GM21447 (cell line): ENCODE results near the gene COG5.

Experiments
- ATAC-seq: cut with Tn5 transposase; IDR thresholded peaks from one replicate; pipeline ENCODE4 v1.9.1; 2021; ENCODE audit not compliant: unreplicated experiment

The COG5 gene

DNA sequence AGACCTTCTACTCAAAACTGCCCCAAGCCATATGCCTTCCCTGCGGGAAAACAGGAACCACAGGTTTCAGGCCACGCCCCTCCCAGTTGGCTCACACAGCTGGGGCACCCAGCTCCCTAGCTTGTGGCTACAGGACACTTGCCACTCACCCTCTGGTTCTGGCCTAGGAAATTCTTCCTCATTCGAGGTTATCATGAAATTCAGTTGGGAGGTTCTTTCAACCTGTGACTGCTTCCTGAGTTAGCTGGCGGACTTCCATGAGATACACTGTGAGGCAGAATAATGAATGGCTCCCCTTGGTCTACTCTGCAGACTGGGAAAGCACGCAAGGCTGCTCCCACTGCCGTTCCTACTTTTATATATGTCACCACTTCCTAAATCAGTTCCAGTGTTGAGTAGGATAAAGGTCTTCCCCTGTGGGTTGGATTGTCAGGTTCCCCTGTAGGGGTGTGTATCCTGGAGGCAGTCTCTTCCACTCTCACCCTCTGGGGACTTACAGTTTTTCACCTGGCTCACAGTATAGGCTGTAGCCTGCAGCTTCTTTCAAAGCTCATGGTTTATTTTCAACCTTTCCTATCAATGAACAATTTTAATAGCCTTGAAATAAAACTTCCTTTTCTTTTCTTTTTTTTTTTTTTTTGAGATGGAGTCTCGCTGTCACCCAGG, 56.9 kb downstream of the COG5 start:
- no peak for ATAC-seq

DNA sequence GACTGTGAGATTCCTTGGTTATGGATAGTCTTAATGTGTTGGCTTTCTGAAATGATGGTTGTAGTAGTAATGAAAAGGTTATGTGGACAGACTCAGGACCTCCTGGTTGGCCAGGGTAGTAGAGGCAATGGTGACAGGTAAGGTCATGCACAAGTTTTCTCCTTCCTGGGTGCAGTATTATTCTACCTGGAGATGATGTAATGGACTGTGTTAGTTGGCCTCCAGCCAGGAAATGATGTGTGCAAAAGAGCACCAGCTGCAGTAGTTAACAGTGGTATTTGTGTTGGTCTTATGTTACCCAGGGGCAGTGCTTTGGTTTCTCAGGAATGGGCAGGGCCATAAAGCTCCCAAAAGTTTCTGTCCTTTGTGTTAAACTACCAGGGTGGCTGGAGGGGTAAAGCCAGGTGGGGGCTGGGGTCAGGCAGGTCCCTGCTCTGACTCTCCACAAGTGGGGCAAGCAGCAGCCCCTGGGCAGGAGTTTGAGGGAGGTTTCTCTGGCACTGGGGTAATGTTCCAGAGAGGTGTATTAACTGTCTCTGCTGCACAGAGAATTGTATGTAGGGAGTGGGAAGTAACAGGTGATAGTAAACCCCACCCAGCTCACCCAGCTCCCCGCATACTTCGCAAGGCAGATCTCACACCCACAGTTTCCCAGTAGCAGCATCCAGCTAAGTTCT, 57.6 kb downstream of the COG5 start:
- ATAC-seq: no peak

DNA sequence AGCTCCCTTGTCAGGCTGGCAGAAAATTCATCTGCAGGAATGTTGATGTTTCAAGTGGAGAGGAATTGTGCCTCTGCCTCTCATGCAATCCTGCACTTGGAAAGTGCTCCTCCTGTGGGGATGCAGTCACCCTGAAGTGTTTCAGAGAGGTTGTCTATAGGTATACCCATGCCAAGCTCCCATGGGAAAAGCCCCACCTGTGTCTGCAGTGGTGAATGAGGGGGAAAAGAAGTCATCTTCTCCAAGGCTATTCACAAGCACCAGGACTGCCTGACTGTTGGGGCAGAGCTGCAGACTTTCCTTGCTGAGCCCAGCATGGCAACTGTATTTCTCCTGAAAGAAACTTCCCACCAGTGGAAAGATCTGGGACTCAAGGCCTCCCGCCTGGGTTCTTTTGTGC, 58.4 kb downstream of the COG5 start:
- no peak for ATAC-seq

DNA sequence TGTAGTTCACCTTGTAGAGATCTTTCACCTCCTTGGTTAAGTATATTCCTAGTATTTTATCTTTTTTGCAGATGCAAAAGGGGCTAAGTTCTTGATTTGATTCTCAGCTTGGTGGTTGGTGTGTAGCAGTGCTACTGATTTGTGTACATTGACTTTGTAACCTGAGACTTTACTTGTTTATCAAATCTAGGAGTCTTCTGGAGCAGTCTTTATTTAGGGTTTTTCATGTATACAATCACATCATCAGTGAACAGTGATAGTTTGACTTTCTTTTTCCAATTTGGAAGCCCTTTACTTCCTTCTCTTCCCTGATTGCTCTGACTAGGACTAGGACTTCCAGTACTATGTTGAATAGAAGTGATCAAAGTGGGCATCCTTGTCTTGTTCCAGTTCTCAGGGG, 60.0 kb downstream of the COG5 start:
- ATAC-seq: no peak

DNA sequence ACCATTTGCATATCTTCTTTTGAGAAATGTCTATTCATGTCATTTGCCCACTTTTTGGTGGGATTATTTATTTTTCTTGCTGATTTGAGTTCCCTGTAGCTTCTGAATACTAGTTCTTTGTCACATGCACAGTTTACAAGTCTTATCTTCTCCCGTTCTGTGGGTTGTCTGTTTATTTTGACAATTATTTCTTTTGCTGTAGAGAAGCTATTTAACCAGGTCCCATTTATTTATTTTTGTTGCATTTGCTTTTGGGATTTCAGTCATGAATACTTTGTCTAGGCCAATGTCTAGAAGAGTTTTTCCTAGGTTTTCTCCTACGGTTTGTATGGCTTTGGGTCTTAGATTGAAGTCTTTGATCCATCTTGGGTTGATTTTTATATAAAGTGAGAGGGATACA, 60.9 kb downstream of the COG5 start:
- no peak for ATAC-seq

DNA sequence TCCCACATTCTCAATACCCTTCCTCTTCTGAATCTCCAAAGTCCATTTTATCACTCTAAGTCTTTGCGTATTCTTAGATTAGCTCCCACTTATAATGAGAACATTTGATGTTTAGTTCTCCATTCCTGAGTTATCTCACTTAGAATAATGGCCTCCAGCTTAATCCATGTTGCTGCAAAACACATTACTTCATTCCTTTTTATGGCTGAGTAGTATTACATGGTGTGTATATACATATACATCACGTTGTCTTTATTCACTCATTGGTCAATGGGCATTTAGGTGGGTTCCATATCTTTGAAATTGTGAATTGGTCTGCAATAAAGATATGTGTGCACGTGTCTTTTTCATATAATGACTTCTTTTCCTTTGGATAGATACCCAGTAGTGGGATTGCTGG, 61.6 kb downstream of the COG5 start:
- ATAC-seq: no peak

DNA sequence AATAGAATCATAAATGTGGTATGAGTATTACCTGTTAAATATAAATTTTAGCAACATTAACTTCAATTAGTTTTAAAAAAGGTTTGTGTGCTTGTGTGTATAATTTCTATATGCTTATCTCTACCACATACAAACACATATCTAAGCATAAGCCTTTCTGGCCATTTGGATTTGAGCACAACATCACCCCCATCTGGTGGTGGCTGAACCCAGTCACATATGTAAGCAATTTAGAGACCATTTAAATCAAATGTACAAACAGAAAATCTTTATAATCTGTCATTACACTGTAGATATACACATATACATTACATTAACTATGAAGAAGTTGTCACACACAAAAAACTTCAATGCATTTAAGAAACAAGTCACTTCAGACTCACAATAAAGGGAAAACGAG, 62.1 kb downstream of the COG5 start:
- no peak for ATAC-seq

DNA sequence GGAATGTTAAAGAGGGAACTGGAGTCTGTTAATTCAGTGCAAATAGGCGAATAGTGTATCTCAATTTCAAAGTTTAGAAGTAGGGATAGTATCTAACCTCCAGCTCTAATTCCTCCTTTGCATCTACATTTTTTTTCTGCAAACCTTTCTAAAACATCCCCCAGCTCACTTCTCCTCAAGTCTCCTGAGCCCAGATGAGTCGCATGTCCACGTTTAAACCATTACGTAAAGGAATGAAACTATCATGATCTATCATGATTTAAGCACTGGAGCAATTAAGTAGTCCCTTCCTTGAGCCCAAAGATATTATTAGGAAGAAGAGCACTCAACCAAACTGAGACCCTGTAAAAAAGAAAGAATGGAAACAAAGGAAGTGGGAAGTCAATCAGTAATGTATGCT, 64.0 kb downstream of the COG5 start:
- no peak for ATAC-seq

DNA sequence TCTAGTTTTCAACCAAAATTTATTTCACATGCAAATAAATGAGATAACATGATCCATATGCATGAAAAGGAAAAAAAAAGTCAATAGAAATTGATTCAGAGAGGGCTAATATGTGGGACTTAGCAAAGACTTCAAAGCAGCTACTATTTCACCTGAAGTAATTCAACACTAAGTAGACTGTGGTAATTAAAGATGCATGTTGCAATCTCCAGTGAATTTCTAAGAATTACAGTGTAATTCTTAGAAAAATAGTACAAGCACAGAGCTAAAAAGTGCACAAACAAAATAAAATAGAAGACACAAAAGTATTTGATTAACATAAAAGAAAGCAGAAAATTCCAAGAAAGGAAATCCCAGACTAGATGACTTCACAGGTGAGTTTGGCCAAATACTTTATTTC, 68.2 kb downstream of the COG5 start:
- no peak for ATAC-seq

DNA sequence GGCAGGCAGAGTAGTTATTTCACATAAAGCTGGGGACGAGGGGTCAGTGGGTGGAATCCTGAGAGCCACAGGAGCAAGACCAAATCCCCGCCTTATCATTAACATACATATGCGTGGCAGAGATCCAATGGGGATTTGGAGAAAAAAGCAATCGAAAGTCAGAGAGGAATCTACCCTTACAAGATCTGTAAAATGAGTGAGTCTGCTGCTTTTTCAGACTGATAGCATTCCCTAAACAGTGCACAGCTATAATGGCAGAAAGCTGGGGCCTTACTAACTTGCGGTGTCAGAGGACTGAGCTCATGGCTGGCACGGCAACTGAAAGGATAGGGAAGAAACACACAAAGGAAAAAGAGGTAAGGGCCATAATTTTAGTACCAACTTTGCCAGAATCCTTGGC, 68.8 kb downstream of the COG5 start:
- ATAC-seq: no peak

DNA sequence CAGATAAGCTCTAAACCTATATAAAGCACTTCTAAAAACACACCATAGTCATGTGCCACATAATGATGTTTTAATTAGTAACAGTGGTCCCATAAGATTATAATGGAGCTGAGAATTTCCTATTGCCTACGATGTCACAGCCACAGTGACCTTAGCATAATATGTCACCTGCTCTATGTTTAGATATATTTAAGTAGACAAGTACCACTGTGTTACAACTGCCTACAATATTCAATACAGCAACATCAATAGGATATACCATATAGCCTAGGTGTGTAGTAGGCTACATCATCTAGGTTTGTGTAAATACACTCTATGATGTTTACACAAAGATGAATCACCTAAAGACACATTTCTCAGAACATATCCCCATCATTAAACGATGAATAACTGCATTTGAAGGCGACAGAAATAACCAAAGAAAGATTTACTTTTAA, 69.4 kb downstream of the COG5 start:
- no peak for ATAC-seq

DNA sequence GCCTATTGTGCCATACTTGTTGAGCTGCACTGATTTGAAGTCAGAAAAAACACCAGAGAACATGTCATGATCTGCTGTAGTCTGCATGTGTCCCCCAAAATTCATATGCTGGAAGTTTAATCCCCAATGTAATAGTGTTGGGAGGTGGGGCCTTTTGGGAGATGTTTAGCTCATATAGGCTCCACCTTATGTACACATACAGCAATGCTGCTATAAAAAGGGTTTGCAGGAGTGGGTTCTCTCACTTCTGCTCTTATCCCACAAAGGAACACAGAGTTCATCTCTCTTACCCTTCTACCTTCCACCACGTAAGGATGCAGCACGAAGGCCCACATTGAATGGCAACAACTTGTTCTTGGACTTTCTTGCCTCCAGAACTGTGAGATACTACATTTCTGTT, 70.8 kb downstream of the COG5 start:
- no peak for ATAC-seq

DNA sequence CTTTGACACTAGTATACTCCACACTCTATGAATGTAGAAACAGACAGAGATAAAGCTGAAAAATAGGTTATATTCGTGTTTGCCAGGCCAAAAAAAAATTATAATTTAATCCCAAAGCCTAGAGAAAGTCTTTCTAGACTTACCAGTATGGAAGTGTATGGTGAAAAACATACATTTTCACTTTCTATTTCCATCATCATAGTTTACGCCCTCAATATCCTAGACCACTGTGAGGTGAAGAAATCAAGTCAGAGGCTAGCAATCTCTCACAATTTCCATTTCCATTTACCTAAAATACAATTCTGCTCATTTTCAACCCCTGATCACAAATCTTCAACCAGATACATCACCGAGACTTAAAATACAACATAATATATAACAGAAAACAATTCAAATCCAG, 77.7 kb downstream of the COG5 start:
- no peak for ATAC-seq

DNA sequence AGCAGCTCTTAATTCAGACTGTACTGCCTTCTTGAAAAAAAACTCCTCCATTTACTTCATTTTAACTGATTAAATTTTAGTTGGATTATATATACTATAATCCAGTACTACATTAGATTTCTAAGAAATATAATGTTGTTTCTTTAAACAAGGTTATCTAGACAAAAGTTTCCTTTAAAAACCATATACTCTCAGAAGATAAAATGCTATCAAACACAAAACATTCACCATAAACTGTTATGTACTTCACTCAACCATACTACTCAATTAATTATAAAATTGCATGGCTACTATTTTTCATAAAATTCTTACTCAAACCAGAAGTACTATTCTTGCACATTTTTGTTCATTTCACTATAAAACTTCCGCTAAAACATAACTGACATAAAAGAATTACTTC, 81.1 kb downstream of the COG5 start:
- no peak for ATAC-seq

DNA sequence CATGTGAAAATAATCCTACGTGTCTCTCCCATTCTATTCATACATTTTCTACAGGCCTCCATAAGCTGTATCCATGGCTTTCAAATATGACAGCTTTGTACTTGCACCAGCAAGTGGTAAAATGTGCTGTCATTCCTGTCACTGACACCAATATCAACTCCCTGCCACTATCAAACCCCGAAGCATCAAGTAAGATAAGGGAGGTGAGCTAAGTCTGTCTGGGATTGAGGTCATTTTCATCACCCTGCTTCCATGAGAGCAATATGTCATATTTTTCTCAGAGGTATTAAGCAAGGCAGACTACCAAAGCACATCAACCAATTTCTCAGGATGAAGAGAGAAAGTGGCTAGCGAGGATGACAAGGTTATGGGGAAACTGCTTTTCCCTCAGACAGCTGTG, 82.8 kb downstream of the COG5 start:
- ATAC-seq: no peak

DNA sequence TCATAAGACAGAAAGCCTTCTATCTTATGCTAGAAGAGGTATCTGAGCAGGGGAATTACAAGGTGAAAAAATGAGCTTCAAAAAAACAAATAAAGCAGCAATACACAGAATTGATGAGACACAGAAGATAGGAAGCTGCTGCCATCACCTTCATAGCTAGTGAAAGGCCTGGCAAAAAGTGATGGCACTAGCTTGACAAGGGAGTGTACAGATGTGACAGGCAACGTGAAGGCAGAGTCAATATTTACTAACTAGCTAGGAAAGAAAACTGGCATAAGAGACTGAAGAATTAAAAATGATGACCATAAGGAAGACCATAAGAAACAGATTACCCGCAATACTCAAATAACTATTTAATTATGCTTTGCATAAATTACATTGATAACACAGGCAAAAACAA, 84.4 kb downstream of the COG5 start:
- no peak for ATAC-seq

DNA sequence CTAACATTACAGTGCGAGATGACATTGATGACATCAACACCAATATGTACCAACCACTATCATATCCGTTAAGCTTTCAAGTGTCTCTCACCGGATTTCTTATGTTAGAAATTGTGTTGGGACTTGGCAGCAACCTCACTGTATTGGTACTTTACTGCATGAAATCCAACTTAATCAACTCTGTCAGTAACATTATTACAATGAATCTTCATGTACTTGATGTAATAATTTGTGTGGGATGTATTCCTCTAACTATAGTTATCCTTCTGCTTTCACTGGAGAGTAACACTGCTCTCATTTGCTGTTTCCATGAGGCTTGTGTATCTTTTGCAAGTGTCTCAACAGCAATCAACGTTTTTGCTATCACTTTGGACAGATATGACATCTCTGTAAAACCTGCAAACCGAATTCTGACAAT, 89.6 kb downstream of the COG5 start:
- no peak for ATAC-seq

DNA sequence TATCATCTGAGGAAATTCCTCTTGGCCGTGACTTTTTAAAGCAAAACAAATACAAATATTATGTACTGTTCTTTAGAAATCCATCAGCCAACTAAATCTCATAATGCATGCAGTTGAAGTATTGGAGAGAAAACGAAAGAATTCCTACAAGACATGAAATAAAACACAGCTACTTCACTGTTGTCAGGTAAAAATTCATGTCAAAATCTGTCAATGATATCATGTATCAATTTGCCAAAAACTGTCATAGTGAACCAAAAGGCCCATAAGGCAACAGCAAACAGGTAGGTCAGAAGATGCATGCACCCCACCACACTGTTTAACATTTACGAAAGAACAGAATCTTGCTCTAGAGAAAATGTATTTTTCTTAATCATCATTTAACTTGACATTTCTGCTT, 91.6 kb downstream of the COG5 start:
- ATAC-seq: no peak

DNA sequence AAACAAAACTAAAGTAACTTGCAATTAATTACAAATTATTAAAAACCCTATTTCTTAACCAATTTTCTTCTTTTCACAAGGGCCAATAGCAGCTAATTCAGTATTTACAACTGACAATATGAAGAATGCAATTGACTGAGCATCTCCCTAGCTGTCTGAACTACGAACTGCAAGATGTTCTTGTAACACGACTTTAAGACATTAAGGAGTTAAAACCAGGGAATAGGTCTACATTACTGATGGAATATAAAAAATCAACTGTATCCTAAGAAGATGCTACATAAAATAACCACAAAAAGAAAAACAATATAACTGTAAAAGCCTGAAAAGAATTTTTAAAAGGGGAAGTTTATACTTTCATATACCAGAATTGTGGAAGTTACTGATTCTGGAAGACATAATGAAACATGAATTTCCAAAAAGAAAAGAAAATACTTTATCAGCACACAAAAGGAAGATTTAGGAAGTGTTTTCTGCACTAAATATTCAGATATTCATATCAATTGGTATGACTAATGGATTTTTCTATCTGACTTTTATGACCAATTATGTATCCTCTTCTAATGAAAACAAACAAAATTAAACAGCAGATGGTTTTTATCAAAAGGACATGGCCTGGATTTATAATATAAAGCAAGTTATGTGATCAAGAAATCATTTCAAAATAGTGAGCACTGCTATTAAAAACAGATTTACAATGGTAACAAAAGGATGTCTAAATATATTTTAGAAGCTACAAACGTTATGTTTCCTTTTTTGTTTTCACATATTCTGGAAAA, 92.2 kb downstream of the COG5 start:
- ATAC-seq: no peak

DNA sequence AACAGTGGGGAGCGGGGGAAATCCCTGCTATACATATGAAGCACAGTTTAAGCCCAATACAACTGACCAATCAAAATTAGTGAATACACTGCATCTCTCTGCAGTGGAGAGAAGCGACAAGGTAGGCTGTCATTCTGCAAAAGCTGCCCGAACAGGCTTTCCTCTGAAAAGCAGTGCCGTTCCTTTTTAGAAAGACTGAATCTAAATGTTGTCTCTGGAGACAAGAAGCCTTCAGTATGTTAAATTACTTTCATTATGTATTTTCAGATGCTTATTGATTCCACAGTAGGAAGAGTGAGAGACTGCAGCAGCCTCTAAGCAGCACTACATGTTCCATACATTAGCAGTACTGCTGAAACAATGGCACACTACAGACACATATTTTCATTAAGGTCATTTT, 93.8 kb downstream of the COG5 start, which contains the start of gene GPR22:
GPR22 (plus strand) TSS at position 129 of the 400 bp plus-strand sequence. CDS start 4,004 bp downstream, outside the sequence.
- ATAC-seq: no peak

DNA sequence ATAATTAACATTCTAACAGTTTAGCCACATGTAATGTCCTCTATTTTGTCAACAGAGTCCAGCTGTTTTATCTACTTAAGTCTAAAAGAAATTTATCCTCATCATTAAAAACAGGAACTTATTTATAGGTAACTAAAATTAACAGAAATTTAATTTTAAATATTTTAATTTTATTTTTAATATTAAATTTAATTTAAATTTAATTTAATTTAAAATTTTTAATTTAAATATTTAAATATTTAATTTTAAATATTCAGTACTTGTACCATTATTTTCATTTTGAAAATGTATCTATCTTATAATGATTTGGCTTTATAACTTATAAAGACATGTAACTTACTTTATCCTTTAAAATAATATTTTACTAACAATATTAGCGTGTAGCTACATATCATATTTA, 94.9 kb downstream of the COG5 start:
- no peak for ATAC-seq

DNA sequence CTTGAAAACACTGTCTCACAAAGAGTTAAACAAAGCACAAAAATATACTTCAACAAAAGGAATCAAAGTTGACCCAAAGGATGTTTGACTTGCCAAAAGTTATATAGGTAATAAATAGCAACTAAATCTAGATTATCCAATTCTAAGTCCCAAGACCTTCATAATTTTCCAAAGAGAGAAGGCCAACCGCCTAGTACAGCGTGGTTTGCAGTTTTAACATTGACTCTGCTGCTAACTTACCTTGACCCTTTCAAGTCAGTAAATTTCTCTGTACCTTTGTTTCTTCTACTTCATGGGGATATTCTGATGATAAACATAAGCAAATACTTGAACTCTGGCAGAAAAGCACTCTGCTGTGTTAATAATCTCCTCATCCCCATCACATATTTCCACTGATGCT, 95.7 kb downstream of the COG5 start:
- no peak for ATAC-seq
